GM12874 (cell line): ENCODE measurements around the gene ADARB2.

Experiments
- TF ChIP-seq, protein P1 (sequence below): IDR thresholded peaks from 2 replicates; pipeline ENCODE4 v1.5.1; 2011; ENCODE audit warnings: low read depth, mild to moderate bottlenecking, control low read depth, low read length, moderate library complexity; ENCODE audit not compliant: insufficient read depth

Gene ADARB2

DNA sequence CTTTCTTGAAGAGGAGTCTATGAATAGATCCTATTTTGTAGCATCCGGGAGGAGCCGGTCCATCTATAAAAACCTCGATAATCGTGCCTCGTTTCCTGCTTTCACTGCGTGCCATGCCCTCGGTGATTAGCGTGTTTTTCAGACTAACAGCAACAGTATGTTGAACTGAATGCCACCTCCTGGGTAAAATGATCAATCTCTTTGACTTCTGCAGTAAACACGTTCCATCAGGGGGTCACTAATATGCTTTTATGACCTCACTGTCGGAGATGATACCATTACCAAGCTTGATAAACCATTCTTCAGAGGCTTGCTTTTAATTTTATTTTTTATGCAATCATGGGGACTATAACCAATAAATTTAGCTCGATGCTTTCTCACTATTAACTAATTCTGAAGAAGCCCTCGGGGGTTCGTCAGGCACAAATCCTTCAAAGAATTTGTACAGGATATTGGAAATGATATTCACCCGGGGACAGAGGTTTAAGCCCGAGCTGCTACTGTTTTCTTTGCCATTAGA is 228.3 kb downstream of the ADARB2 start:
- TF ChIP-seq, protein P1, sequence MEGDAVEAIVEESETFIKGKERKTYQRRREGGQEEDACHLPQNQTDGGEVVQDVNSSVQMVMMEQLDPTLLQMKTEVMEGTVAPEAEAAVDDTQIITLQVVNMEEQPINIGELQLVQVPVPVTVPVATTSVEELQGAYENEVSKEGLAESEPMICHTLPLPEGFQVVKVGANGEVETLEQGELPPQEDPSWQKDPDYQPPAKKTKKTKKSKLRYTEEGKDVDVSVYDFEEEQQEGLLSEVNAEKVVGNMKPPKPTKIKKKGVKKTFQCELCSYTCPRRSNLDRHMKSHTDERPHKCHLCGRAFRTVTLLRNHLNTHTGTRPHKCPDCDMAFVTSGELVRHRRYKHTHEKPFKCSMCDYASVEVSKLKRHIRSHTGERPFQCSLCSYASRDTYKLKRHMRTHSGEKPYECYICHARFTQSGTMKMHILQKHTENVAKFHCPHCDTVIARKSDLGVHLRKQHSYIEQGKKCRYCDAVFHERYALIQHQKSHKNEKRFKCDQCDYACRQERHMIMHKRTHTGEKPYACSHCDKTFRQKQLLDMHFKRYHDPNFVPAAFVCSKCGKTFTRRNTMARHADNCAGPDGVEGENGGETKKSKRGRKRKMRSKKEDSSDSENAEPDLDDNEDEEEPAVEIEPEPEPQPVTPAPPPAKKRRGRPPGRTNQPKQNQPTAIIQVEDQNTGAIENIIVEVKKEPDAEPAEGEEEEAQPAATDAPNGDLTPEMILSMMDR = no peak

DNA sequence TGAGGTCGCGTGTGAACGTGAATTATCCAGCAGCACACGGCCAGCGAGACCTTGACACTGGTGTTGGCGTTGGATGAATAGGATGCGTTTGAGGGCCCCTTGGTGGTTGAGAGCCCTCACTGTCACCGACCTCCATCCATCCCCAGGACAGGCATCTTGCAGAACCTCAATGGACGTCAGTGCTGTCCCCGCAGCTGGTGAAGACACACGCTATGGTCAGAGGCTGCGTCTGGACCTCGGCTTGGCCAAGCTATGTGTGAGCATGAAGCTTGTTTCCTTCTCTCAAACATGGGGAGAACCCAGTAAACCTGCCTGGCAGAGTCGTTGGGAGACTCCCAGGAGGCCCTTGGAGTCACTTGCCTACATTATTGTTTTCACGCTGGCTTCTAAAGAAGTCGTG is 229.2 kb downstream of the ADARB2 start:
- TF ChIP-seq, protein P1 = no peak

DNA sequence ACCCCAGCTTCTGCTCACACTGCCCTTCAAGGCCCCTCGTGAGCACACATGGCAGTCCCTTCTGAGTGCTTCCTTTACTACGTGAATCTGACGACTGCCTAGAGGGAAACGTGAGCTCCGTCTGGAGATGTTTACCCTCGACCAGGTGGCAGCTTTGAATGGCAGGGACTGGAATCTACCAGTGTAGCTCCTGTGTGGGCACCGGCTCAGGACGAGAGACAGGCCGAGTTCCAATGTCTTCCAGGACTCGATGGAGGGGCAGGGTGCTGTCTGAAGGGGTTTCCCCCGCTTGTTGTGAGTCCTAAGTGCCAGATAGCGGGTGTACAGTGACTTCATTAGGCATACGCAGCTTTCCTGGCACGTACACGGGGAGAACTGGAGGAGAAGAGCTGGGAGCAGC is 229.9 kb downstream of the ADARB2 start:
- TF ChIP-seq, protein P1 = no peak

DNA sequence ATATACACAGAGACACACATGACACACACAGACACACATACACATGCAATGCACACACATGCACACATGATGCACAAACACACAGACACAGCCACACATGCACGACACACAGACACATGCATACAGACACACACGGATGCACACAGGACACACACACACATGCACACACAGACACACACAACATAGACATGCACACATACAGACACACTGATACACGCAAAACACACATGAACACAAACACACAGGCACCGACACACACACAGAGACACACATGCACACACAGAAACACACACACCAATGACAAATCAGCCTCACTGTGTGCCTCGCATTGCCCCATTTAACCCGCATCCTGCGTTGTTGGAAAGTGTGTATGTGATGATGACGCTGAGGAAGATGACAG is 232.4 kb downstream of the ADARB2 start:
- TF ChIP-seq, protein P1 = no peak

DNA sequence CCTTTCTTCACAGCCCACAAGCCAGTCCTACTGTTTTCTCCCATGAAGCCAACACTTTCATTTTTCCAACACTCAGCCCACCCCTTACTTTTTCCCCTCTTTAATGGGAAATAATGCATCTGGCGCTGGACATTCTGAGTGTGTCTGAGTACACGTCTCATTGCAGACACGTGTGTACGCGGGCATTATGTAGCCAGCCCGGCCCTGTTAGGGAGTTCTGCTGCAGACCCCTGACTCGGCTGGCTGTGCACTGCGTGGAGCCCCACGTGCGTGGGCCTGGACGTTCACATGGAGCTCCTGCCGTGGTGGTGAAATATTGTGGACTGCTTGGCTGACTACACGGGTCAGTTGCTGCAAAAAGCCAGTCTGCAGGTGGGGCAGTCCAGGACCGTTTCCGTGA is 233.0 kb downstream of the ADARB2 start:
- TF ChIP-seq, protein P1 = no peak

DNA sequence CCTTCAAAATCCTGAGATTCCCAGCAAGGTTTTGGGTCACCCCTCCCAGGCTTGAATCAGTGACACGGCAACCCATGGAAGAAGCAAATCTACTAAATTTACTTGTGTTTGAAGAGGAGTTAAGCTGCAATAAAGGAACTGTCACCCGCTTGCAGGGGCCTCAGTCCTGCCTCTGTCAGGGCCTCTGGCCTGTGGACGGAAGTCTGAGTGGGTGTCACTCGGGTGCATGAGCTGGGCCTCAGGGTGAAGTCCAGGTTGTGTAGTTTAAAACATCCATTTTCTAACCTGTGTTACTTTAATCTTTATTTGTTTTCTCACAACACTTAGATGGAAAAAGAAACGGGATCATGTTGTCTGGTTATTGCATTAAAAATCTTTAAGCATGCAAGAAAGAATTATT is 234.9 kb downstream of the ADARB2 start:
- TF ChIP-seq, protein P1 = no peak

DNA sequence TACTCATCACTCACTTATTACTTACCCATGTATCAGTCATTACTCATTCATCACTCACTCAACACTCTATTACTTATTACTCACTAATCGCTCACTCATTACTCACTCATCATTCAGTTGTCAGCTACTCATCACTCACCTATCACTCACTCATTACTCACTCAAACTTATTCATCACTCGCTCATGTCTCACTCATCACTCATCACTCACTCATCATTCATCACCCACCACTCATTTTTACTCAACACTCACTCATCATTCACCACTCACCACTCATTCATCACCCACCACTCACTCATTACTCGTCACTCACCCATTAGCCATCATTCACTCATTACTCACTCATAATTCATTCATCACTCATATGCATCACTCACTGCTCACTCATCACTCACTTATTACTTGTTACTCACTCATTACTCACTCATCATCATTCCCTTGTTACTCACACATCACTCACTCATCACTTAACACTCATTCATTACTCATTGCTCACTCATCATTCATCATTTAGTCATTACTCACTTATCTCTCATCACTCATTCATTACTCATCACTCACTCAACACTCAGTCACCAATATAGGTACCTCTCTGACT is 237.9 kb downstream of the ADARB2 start:
- TF ChIP-seq, protein P1 = no peak
